DND-41 (cell line): ENCODE data around the gene SCGB1A1.

Experiments
- ATAC-seq: fragments of 200-7000 bp; cut with Tn5 transposase; 3 replicates; pipeline ENCODE4 v1.9.1; 2021; ENCODE audit warnings: low read depth; ENCODE audit not compliant: insufficient read depth
- DNase-seq: peaks from one replicate; pipeline ENCODE4 v3.0.0-alpha.2; 2020
- H2AFZ ChIP-seq: 2 replicates; pipeline ENCODE4 v1.6.0; 2012; ENCODE audit warnings: low read depth, low read length
- H3K27ac ChIP-seq: 2 replicates; pipeline ENCODE4 v1.5.1; 2012; ENCODE audit warnings: low read length, inconsistent platforms
- H3K27me3 ChIP-seq: fragments of 200-600 bp; sonication (generic); 2 replicates; pipeline ENCODE4 v1.6.0; 2012; ENCODE audit warnings: low read length, mild to moderate bottlenecking, inconsistent platforms; ENCODE audit not compliant: insufficient read depth, poor library complexity
- H3K36me3 ChIP-seq: 2 replicates; pipeline ENCODE4 v1.5.1; 2012; ENCODE audit warnings: low read length, inconsistent platforms; ENCODE audit not compliant: insufficient read depth
- H3K4me1 ChIP-seq: 2 replicates; pipeline ENCODE4 v1.5.1; 2012; ENCODE audit warnings: mild to moderate bottlenecking, low read length; ENCODE audit not compliant: insufficient read depth
- H3K4me2 ChIP-seq: 2 replicates; pipeline ENCODE4 v1.6.0; 2012; ENCODE audit warnings: mild to moderate bottlenecking, moderate library complexity, low read length, inconsistent platforms; ENCODE audit not compliant: insufficient read depth
- H3K4me3 ChIP-seq, 2 experiments: fragments of 200-600 bp in 1 of 2; shearing (Covaris generic) in 1 of 2; 2 replicates each; pipeline ENCODE4 v1.5.1; 2012 to 2016; ENCODE audit warnings: inconsistent platforms in 2 of 2, low read length in 2 of 2, mild to moderate bottlenecking in 2 of 2, low read depth in 1 of 2, moderate library complexity in 1 of 2
- H3K79me2 ChIP-seq: 2 replicates; pipeline ENCODE4 v1.6.0; 2012; ENCODE audit warnings: low read length, inconsistent platforms; ENCODE audit not compliant: insufficient read depth
- H3K9ac ChIP-seq: 2 replicates; pipeline ENCODE4 v1.6.0; 2012; ENCODE audit warnings: low read depth, mild to moderate bottlenecking, inconsistent platforms, low read length, moderate library complexity
- H3K9me3 ChIP-seq: 2 replicates; pipeline ENCODE4 v1.5.1; 2012; ENCODE audit warnings: low read length, moderate library complexity, mild to moderate bottlenecking, inconsistent platforms; ENCODE audit not compliant: insufficient read depth, severe bottlenecking
- H4K20me1 ChIP-seq: 2 replicates; pipeline ENCODE4 v1.6.0; 2012; ENCODE audit warnings: low read length; ENCODE audit not compliant: insufficient read depth
- EZH2 ChIP-seq: IDR thresholded peaks from 3 replicates; pipeline ENCODE4 v1.6.1; 2012; ENCODE audit warnings: borderline replicate concordance, low read depth, mild to moderate bottlenecking, moderate library complexity, low read length, inconsistent platforms; ENCODE audit not compliant: severe bottlenecking
- TF ChIP-seq, protein P1 (sequence below): IDR thresholded peaks from 2 replicates; pipeline ENCODE4 v1.5.1; 2012; ENCODE audit warnings: borderline replicate concordance, low read length, moderate library complexity, mild to moderate bottlenecking; ENCODE audit not compliant: poor library complexity, severe bottlenecking; ENCODE audit errors: extremely low read depth

The SCGB1A1 gene

DNA sequence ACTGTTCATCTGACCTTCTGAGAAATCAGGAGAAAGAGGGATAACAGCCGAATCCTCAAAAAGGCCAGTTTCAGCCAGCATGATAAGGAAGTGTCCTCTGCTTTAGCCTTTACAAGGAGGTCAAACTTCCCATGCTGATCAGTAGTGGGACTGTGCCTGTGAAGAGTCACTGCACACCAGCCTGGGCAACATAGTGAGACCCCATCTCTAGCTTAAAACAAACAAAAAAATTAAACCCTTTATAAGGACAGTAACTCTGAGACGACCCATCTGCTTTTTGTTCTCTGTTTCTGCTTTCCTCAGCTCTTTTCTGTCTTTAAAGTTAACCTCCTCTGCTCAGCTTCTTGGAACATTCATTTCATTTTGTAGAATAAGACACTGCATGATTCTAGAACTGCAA lies 49.7 kb downstream of the SCGB1A1 start:
- no peaks in the 10 kb centered on the region for H4K20me1 ChIP-seq
- no peaks in the 10 kb centered on the region for H3K9me3 ChIP-seq
- no peak for TF ChIP-seq EZH2
- TF ChIP-seq, protein P1, sequence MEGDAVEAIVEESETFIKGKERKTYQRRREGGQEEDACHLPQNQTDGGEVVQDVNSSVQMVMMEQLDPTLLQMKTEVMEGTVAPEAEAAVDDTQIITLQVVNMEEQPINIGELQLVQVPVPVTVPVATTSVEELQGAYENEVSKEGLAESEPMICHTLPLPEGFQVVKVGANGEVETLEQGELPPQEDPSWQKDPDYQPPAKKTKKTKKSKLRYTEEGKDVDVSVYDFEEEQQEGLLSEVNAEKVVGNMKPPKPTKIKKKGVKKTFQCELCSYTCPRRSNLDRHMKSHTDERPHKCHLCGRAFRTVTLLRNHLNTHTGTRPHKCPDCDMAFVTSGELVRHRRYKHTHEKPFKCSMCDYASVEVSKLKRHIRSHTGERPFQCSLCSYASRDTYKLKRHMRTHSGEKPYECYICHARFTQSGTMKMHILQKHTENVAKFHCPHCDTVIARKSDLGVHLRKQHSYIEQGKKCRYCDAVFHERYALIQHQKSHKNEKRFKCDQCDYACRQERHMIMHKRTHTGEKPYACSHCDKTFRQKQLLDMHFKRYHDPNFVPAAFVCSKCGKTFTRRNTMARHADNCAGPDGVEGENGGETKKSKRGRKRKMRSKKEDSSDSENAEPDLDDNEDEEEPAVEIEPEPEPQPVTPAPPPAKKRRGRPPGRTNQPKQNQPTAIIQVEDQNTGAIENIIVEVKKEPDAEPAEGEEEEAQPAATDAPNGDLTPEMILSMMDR: no peak
- DNase-seq (no peak), ATAC-seq (no peak)
- no peaks in the 10 kb centered on the region for H3K79me2 ChIP-seq
- H3K9ac ChIP-seq: no peak overlapping the region
- H3K27me3 ChIP-seq: no peaks in the 10 kb centered on the region
- H2AFZ ChIP-seq: no peak overlapping the region
- H3K4me2 ChIP-seq: no peak overlapping the region
- no peaks in the 10 kb centered on the region for H3K4me1 ChIP-seq
- H3K27ac ChIP-seq: no peak overlapping the region
- no peak overlapping the region for H3K4me3 ChIP-seq
- H3K36me3 ChIP-seq: no peaks in the 10 kb centered on the region

DNA sequence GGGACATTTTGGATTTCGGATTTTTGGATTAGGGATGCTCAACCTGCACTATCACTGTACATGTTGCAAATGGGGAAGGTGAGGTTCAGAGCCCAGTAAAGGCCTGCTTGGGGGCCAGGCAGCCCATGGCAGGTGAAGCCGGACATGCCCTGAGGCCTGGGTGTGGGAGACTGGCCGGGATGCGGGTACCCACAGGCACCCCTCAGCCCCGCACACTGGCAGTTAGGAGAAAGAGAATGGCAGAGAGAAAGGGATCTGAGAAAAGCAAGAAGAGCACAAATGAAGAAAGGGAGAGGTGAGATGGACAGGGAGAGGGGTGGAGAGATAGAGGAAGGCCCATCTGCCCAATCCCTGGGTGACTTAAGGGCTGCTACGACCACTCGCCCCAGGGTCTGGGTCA lies 52.8 kb downstream of the SCGB1A1 start:
- Histone ChIP-seq H3K27me3 (no peaks in the 10 kb centered on the region), H3K4me2 (no peak overlapping the region), H3K4me3 (no peak overlapping the region), H3K9me3 (no peaks in the 10 kb centered on the region), H3K27ac (no peak overlapping the region), H4K20me1 (no peaks in the 10 kb centered on the region), H2AFZ (no peak overlapping the region), H3K79me2 (no peaks in the 10 kb centered on the region), H3K4me1 (no peaks in the 10 kb centered on the region), H3K9ac (no peak overlapping the region), H3K36me3 (no peaks in the 10 kb centered on the region)
- DNase-seq (no peak), ATAC-seq (no peak)
- no peak for TF ChIP-seq EZH2
- TF ChIP-seq, protein P1: no peak

DNA sequence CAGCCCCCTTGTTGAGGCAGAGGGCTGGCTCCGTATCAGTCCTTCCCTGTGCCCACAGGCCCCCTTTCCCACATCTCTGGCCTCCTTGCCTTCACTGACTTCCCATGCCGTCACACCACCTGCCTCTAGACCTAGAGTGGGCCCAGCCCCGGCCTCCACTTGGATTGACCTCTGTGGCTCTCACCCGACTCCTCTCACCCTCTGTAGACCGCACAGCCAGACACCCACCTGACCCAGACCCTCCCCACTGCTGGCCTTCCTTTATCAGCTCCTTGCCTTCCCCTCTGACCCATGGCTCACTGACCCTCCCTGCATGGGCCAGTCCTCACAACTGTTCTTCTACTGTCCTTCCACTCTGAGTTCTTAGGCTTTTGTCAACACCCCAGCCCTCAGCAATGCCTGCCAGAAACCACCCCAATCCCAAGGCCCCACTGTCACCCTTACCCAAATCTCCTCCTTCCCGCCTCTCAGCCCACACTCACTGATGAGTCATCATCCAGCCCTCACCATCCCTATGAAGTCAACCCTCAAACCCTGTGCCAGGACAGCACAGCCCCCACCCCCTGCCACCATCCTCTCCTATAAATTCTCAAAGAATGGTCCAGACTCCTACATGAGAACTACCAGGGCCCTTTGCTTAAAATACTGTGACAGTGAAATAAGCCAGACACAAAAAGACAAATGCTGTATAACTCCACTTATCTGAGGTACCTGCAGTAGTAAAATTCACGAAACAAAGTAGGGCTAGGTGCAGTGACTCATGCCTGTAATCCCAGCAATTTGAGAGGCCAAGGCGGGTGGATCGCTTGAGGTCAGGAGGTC lies 53.4 kb downstream of the SCGB1A1 start:
- DNase-seq (no peak), ATAC-seq (peak; percentile 50; the same call in 1 of the 3 replicates)
- Histone ChIP-seq H2AFZ (no peak overlapping the region), H3K36me3 (no peaks in the 10 kb centered on the region), H3K27ac (no peak overlapping the region), H3K4me1 (no peaks in the 10 kb centered on the region), H3K79me2 (no peaks in the 10 kb centered on the region), H4K20me1 (no peaks in the 10 kb centered on the region), H3K9me3 (no peaks in the 10 kb centered on the region), H3K4me3 (no peak overlapping the region), H3K4me2 (no peak overlapping the region), H3K9ac (no peak overlapping the region), H3K27me3 (no peaks in the 10 kb centered on the region)
- TF ChIP-seq, protein P1: no peak
- no peak for TF ChIP-seq EZH2
